A673 (cell line): ENCODE data around the gene GAS7. TPM values are rescaled to one million over a fixed set of nuclear protein-coding genes. Genes with fewer than 3 reads are reported as not detected.

ENCODE experiments used
- BruUV-seq: library from RNA; stranded (reverse); fragments of 400-500 nt; replicated peaks from 2 replicates; lab custom pipeline; 2021; lab: Mats Ljungman, UMichigan
- CTCF ChIA-PET: fragments of 300-600 bp; sonication (Branson Sonifier 250); formaldehyde crosslinking; loops from one replicate; lab custom pipeline; 2022; ENCODE audit warnings: antibody characterized with exemption; lab: Charles Lee
- POLR2A ChIA-PET: fragments of 300-600 bp; sonication (Branson Sonifier 250); formaldehyde crosslinking; loops from one replicate; lab custom pipeline; 2022; ENCODE audit warnings: antibody characterized with exemption; ENCODE audit not compliant: low non-redundant PET; lab: Charles Lee
- DNase-seq: peaks from one replicate; pipeline ENCODE4 v3.0.0-alpha.2; 2015; ENCODE audit warnings: low spot score
- H3K27ac ChIP-seq: fragments of 200-600 bp; sonication (generic); 2 replicates; pipeline ENCODE4 v1.5.1; 2016; ENCODE audit warnings: mixed run types, low read depth, mild to moderate bottlenecking, mixed read lengths, antibody characterized with exemption, low read length; ENCODE audit not compliant: poor library complexity, severe bottlenecking
- H3K27me3 ChIP-seq: fragments of 200-600 bp; sonication (generic); replicated peaks from 2 replicates; pipeline ENCODE4 v1.6.1; 2017; ENCODE audit warnings: mixed run types, low read depth, mild to moderate bottlenecking, mixed read lengths, antibody characterized with exemption, low read length; ENCODE audit not compliant: insufficient read depth, poor library complexity
- H3K36me3 ChIP-seq: fragments of 200-600 bp; sonication (generic); 2 replicates; pipeline ENCODE4 v1.6.1; 2016; ENCODE audit warnings: mixed run types, mild to moderate bottlenecking, mixed read lengths, antibody characterized with exemption, low read length; ENCODE audit not compliant: insufficient read depth, poor library complexity, severe bottlenecking
- H3K4me1 ChIP-seq: fragments of 200-600 bp; sonication (generic); 2 replicates; pipeline ENCODE4 v1.6.1; 2017; ENCODE audit warnings: mixed run types, mild to moderate bottlenecking, mixed read lengths, antibody characterized with exemption, low read length; ENCODE audit not compliant: insufficient read depth, poor library complexity, severe bottlenecking
- H3K4me3 ChIP-seq: fragments of 200-600 bp; sonication (generic); 2 replicates; pipeline ENCODE4 v1.5.1; 2016; ENCODE audit warnings: low read depth, mixed run types, mild to moderate bottlenecking, mixed read lengths, low read length; ENCODE audit not compliant: poor library complexity, severe bottlenecking
- H3K9me3 ChIP-seq: fragments of 200-600 bp; sonication (generic); 2 replicates; pipeline ENCODE4 v1.6.1; 2016; ENCODE audit warnings: mixed run types, low read depth, mild to moderate bottlenecking, mixed read lengths, antibody characterized with exemption, low read length; ENCODE audit not compliant: poor library complexity, severe bottlenecking
- CTCF ChIP-seq: fragments of 300-800, 200-600 bp; sonication (generic); conservative IDR thresholded peaks from 2 replicates; pipeline ENCODE4 v1.5.1; 2017; ENCODE audit warnings: low read depth, mild to moderate bottlenecking, antibody characterized with exemption, low read length, moderate library complexity, mixed read lengths
- EZH2 ChIP-seq: fragments of 200-600 bp; sonication (generic); IDR thresholded peaks from 2 replicates; pipeline ENCODE4 v1.6.1; 2017; ENCODE audit warnings: borderline replicate concordance, low read depth, mild to moderate bottlenecking, mixed read lengths, antibody characterized with exemption, low read length; ENCODE audit not compliant: poor library complexity, severe bottlenecking
- intact Hi-C: fragments of 100-400 bp; cut with micrococcal nuclease; formaldehyde crosslinking; loops from one replicate; pipeline ENCODE4 v1.10.0; 2022; ENCODE audit not compliant: unreplicated experiment
- total RNA-seq: library from RNA; stranded (reverse); gene quantifications from 2 replicates; pipeline ENCODE4 v1.2.3, GENCODE V29; 2021

The GAS7 gene
- total RNA-seq, 1 experiment from 2014 or later, result 2.3 TPM

- no peak for DNase-seq
- no peaks in the 10 kb centered on the region for H3K4me1 ChIP-seq
- intact Hi-C loops, result no loop called here
- no peak overlapping the region for H3K27ac ChIP-seq
- CTCF ChIA-PET, result no interaction called here
- peaks cover 7% of the 10 kb centered on the region for H3K9me3 ChIP-seq
- H3K36me3 ChIP-seq, result no peaks in the 10 kb centered on the region
- no peak overlapping the region for H3K4me3 ChIP-seq
- BruUV-seq, result no TSS peak
- POLR2A ChIA-PET, result no interaction called here
- peaks cover 6% of the 10 kb centered on the region for H3K27me3 ChIP-seq
- TF ChIP-seq EZH2 (no peak), CTCF (no peak)
These were observed 320.1 kb downstream of the GAS7 start for GRCh38 chr17:9878356-9878755.

GRCh38 chr17:9875441-9875840, 323.0 kb downstream of the GAS7 start:
- Histone ChIP-seq H3K36me3 (no peaks in the 10 kb centered on the region), H3K27me3 (peaks cover 4% of the 10 kb centered on the region), H3K4me1 (no peaks in the 10 kb centered on the region), H3K4me3 (no peak overlapping the region), H3K9me3 (no peaks in the 10 kb centered on the region), H3K27ac (no peak overlapping the region)
- intact Hi-C loops, result no loop called here
- no peak for DNase-seq
- ChIA-PET POLR2A (no interaction called here), CTCF (no interaction called here)
- BruUV-seq, result no TSS peak
- TF ChIP-seq EZH2 (no peak), CTCF (no peak)

GRCh38 chr17:9874722-9875121, 323.7 kb downstream of the GAS7 start:
- ChIA-PET POLR2A (interaction anchor here (0.6 kb wide), 1 partner anchor 13 kb away, joined by 4 read pairs; no protein-coding TSS in a partner anchor), CTCF (no interaction called here)
- Histone ChIP-seq H3K4me3 (no peak overlapping the region), H3K27me3 (peaks cover 4% of the 10 kb centered on the region), H3K4me1 (no peaks in the 10 kb centered on the region), H3K27ac (no peak overlapping the region), H3K36me3 (no peaks in the 10 kb centered on the region), H3K9me3 (no peaks in the 10 kb centered on the region)
- intact Hi-C loops, result no loop called here
- DNase-seq, result no peak
- TF ChIP-seq CTCF (no peak), EZH2 (no peak)
- no TSS peak for BruUV-seq
